OCI-LY3 (cell line): Measurements from ENCODE around the gene PPP1R2B.

Source experiments
- CTCF ChIP-seq: fragments of 200-600, 300-600 bp; sonication (generic); IDR thresholded peaks from 2 replicates; pipeline ENCODE4 v1.5.1; 2014; ENCODE audit warnings: antibody characterized with exemption, low read length, low read depth
- EZH2phosphoT487 ChIP-seq: fragments of 200-600 bp; shearing (Covaris generic); IDR thresholded peaks from 2 replicates; pipeline ENCODE4 v1.6.1; 2018; ENCODE audit warnings: antibody characterized with exemption, mixed run types, low read depth

- no peak for TF ChIP-seq CTCF
- no peak for TF ChIP-seq EZH2phosphoT487
These were observed 43.4 kb downstream of the PPP1R2B start for GRCh38 chr5:156893517-156893916.
